ENCODE measurements around the gene HOXC10.
A peak's percentile ranks its signal among the peaks of the same experiment; 100 is the strongest.

Gene HOXC10

DNA sequence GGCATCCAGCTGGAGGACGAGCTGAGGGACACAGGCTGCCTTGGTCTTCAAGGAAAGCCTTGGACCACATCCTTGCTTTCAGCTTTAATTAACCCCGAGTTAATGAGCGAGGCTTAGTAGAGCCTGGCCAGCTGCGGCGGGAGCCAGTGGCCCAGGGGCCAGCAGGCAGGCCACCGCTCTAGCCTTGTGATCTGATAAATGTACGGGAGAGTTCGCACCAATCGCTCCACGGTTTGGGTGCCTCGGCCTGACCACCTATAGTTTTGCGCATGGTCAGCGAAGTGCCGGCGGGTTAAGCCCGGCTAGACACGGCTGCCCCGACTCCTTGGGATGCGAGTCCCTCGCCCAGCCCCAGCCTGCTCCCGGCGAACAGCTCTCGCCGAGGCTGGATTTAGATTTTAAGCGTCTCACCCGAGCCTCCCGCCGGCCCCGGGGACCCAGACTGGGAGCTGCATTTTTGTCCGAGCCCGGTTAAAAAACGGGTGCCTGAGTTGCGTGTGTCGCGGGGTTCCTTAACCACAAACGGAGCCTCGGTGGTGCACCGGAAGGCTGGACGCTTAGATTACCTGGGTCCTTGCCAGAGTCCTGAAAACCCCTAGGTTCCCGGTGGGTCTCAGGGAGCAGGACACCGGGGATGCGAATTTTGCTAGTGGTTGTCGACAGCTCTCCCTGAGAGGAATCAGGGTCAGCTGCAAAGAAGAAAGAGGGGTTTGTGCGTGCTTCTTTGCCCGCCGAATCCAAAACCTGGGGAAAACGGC lies 33.2 kb upstream of the HOXC10 start:
- Histone ChIP-seq H3K27ac (no peak overlapping the region), H3K4me3 (no peak overlapping the region)
- TF ChIP-seq CTCF (IDR thresholded peaks at IDR 0.05) = no peak
- DNase-seq (ENCODE audit: low spot score) = no peak

- no peak overlapping the region for H3K27ac ChIP-seq
- no peak for DNase-seq (ENCODE audit: low spot score)
- H3K4me3 ChIP-seq = no peak overlapping the region
- no peak for TF ChIP-seq CTCF (IDR thresholded peaks at IDR 0.05)
These were observed 32.6 kb upstream of the HOXC10 start for GRCh38 chr12:53952335-53952694.

DNA sequence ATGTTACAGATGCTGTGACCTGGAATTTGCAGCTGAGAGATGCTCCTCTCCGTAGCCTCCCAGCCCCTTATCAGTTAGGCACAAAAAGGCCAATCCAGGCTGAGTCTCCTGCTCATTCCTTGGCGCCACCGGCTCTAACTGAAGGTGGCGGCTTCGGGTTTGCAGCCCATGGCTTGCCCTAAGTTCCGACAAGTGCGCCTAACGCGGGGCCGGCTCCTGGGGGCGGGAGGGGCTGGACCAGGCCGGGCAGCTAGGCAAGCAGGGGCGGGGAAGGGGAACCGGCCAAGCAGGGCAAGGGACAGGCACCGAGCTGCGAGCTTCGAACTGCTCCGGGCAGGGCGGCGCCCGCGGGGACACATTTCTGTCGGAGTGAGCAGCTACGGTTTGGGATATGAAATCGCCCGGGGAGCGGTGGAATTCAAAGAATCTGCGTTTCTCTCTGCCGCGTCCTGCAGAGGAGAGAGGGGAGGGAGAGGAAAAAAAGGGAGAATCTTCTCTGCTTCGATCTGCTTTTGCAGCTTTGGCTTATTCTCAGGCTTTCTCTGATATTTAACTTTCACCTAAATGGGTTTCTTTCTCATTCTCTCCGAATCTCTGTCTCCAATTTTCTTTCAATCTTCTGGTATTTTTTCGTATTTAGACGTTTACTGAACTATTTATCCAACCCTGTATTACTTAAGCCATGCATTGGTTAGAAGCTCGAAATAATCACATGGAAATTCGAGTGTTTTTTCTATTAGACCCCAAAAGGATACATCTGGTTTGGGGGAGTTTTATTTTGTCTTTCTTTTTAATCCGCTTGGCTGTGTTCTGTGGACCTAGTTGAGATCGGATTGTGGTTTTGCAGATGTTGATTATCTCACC lies 31.8 kb upstream of the HOXC10 start:
- H3K27ac ChIP-seq = no peak overlapping the region
- DNase-seq (ENCODE audit: low spot score) = no peak
- no peak for TF ChIP-seq CTCF (IDR thresholded peaks at IDR 0.05)
- no peak overlapping the region for H3K4me3 ChIP-seq

GRCh38 chr12:53953831-53954693 lies 30.9 kb upstream of the HOXC10 start:
- no peak for DNase-seq (ENCODE audit: low spot score)
- TF ChIP-seq CTCF (IDR thresholded peaks at IDR 0.05) = no peak
- H3K4me3 ChIP-seq = no peak overlapping the region
- H3K27ac ChIP-seq = no peak overlapping the region

- DNase-seq (ENCODE audit: low spot score) = no peak
- TF ChIP-seq CTCF (IDR thresholded peaks at IDR 0.05) = no peak
- Histone ChIP-seq H3K4me3 (peak within 1 kb of the TSS; percentile 30), H3K27ac (no peak within 1 kb of the TSS)
These were observed 30.3 kb upstream of the HOXC10 start, which contains the start of gene HOXC12 for GRCh38 chr12:53954694-53955035. Gene HOXC12 (plus strand): TSS chr12:53954903. CDS start chr12:53954930, 27 bp downstream.

DNA sequence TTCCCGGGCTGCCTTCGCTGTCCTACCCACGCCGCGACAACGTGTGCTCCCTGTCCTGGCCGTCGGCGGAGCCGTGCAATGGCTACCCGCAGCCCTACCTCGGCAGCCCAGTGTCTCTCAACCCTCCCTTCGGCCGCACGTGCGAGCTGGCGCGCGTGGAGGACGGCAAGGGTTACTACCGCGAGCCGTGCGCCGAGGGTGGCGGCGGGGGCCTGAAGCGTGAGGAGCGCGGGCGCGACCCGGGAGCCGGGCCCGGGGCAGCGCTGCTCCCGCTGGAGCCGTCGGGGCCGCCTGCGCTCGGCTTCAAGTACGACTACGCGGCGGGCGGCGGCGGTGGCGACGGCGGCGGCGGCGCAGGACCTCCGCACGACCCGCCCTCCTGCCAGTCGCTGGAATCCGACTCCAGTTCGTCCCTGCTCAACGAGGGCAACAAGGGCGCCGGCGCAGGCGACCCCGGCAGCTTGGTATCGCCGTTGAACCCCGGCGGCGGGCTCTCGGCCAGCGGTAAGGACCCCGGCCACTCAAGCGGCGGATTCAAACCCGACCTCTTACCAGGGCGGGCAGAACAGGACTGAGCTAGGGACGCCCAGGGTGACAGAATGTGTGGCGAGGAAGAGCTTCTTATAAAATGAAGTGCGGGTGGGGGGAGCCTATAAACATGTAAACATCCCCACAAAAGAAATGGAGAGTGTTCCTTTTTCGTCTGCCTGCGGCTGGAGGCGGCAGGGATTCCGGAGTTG lies 29.7 kb upstream of the HOXC10 start:
- no peak for TF ChIP-seq CTCF (IDR thresholded peaks at IDR 0.05)
- no peak overlapping the region for H3K27ac ChIP-seq
- no peak for DNase-seq (ENCODE audit: low spot score)
- H3K4me3 ChIP-seq = peak overlapping the region; percentile 30

Measured in coronary artery (tissue), 2 donors.